SK-N-MC (cell line): ENCODE results near the gene PRF1.

ENCODE experiments used
- DNase-seq: peaks from one replicate; pipeline ENCODE4 v3.0.0-alpha.2; 2011; ENCODE audit warnings: low read depth, low spot score
- H3K27ac ChIP-seq: fragments of 200-600 bp; sonication (generic); 2 replicates; pipeline ENCODE4 v1.5.1; 2016; ENCODE audit warnings: mixed run types
- H3K36me3 ChIP-seq: fragments of 200-600 bp; sonication (generic); 2 replicates; pipeline ENCODE4 v1.6.1; 2017; ENCODE audit warnings: antibody characterized with exemption, low read length, mixed read lengths; ENCODE audit not compliant: insufficient read depth
- H3K4me3 ChIP-seq: fragments of 200-600 bp; sonication (generic); 2 replicates; pipeline ENCODE4 v1.5.1; 2016
- H3K9ac ChIP-seq: fragments of 200-600 bp; sonication (generic); 2 replicates; pipeline ENCODE4 v1.8.0; 2017; ENCODE audit warnings: mixed run types, mixed read lengths; ENCODE audit not compliant: insufficient read length
- H3K9me3 ChIP-seq: fragments of 200-600 bp; sonication (generic); 2 replicates; pipeline ENCODE4 v1.6.1; 2017; ENCODE audit warnings: low read depth, mild to moderate bottlenecking, antibody characterized with exemption, low read length, moderate library complexity, mixed read lengths
- EZH2 ChIP-seq: fragments of 200-600 bp; sonication (generic); IDR thresholded peaks from one replicate; pipeline ENCODE4 v1.6.1; 2017; ENCODE audit warnings: antibody characterized with exemption
- FOXP2 ChIP-seq: optimal IDR thresholded peaks from 2 replicates; pipeline ENCODE3; 2011; ENCODE audit warnings: mild to moderate bottlenecking, moderate library complexity; ENCODE audit not compliant: insufficient read depth; ENCODE audit errors: extremely low read length, control extremely low read depth
- POLR2AphosphoS5 ChIP-seq: IDR thresholded peaks from 2 replicates; pipeline ENCODE4 v1.6.1; 2012; ENCODE audit warnings: mild to moderate bottlenecking, low read depth, low read length, borderline replicate concordance

Gene PRF1

DNA sequence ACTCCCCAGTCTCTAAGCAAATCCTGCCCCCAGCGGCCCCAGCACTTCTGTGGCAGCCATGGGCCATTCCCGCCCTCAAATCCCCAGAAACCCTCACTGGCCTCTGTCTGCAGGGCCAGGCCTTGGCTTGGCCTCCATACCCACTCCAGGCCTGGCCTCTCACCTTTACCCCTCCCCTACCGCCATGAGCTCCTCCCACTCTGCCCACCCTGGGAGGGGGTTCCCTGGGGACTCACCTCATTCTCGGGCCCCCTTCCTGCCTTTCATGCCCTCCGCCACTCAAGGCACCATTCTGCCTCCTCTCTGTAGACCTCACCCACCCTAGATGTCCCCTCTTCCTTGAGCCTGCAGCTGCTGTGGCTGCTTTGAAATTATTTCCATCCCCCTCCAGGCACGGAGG is 41.0 kb downstream of the PRF1 start:
- no peaks in the 10 kb centered on the region for H3K36me3 ChIP-seq
- H3K9me3 ChIP-seq: no peaks in the 10 kb centered on the region
- H3K27ac ChIP-seq: no peak overlapping the region
- no peak for TF ChIP-seq EZH2
- TF ChIP-seq FOXP2: no peak
- no peak for TF ChIP-seq POLR2AphosphoS5
- no peak for DNase-seq
- H3K4me3 ChIP-seq: no peak overlapping the region
- H3K9ac ChIP-seq: no peak overlapping the region

DNA sequence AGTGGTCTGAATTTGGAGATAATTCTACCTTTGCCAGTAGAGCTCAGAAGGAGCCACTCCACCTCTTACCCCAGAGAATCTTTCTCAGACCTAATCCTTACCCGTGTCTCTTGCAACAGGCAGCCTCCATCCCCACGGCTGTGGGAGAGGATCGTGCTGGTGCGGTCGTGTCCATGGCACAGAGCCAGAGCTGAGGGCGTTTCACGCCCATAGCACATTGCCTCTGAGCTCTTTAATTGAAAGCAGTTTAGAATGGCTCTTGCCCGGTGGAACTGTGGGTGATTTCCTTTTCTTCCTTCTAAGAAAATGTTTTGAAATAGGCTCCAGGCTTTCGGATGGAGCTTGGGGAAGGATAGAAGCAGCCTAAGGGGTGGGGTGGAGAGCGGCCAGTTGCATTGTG is 41.5 kb downstream of the PRF1 start:
- no peak overlapping the region for H3K27ac ChIP-seq
- no peak for DNase-seq
- H3K9ac ChIP-seq: no peak overlapping the region
- TF ChIP-seq EZH2: no peak
- TF ChIP-seq POLR2AphosphoS5: no peak
- TF ChIP-seq FOXP2: no peak
- H3K4me3 ChIP-seq: no peak overlapping the region
- H3K9me3 ChIP-seq: no peaks in the 10 kb centered on the region
- H3K36me3 ChIP-seq: no peaks in the 10 kb centered on the region

- Histone ChIP-seq H3K27ac (no peak overlapping the region), H3K9ac (no peak overlapping the region), H3K4me3 (no peak overlapping the region), H3K36me3 (no peaks in the 10 kb centered on the region), H3K9me3 (no peaks in the 10 kb centered on the region)
- no peak for DNase-seq
- TF ChIP-seq FOXP2 (no peak), EZH2 (no peak), POLR2AphosphoS5 (no peak)
Measured at GRCh38 chr10:70560511-70560941, 42.0 kb downstream of the PRF1 start.

GRCh38 chr10:70559861-70560260 is 42.7 kb downstream of the PRF1 start:
- H3K36me3 ChIP-seq: no peaks in the 10 kb centered on the region
- no peak overlapping the region for H3K4me3 ChIP-seq
- H3K27ac ChIP-seq: no peak overlapping the region
- H3K9me3 ChIP-seq: no peaks in the 10 kb centered on the region
- no peak for DNase-seq
- H3K9ac ChIP-seq: no peak overlapping the region
- TF ChIP-seq FOXP2 (no peak), EZH2 (no peak), POLR2AphosphoS5 (no peak)

DNA sequence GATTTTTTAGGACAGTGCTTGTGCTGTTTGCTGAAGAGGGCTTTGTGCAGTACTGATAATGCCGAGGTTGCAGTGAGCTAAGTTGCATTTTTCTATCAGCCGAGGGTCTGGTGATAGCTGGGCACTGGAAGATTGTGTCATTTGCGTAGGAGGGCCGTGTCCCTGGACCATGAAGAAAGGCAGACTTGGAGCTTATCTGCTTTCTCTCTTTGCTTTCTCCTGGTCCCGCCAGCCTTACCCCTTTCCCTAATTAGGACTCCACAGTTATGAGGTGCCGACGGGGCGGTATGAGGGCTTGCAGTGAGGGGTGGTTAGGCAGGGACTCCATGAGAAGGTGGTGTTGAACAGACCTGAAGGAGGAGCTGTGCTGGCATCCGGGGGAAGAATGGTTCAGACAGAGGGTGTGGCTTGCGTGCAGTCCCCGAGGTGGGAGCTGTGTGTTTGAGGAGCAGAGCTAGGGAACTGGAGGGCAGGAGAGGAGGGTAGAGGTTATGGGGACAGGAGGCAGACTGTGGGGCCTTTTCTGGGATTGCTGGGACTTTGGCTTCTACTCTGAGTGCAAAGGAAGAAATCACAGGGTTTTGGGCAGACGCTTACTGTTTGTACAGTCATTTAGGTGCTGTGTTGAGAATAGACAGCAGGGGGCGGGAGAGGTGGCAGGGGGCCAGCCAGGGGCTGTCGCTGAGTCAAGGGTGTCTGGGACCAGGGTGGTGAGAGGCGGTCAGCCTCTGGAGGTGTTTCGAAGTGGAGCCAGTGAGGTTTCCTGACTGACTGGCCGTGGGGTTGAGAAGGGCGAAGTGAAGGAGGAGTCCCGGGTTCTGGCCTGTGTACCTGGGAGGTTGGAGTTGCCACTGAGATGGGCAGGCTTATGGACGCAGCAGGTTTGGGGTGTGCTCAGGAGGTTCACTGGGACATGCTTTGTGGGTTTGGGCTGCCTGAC is 43.4 kb downstream of the PRF1 start:
- no peaks in the 10 kb centered on the region for H3K36me3 ChIP-seq
- no peak overlapping the region for H3K27ac ChIP-seq
- H3K9ac ChIP-seq: no peak overlapping the region
- H3K9me3 ChIP-seq: no peaks in the 10 kb centered on the region
- TF ChIP-seq EZH2 (no peak), FOXP2 (no peak), POLR2AphosphoS5 (no peak)
- no peak overlapping the region for H3K4me3 ChIP-seq
- no peak for DNase-seq

DNA sequence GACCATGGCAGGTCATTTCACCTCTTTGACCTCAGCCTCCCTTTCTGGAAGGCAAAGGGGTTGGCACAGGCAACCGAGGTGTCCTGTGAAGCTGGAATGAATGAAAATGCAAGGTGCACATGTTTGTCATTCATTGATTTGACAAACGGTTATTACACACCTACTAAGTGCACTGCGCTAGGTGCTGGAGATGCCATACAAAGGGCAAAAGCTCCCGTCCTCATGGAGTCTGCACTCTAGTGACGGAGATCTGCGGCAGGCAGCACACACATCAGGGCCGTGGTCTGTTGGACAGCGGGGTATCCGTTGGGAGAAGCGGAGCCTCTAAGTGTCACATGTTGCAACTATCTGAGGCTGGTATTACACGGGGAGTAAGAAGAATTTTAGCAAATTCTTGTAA is 44.2 kb downstream of the PRF1 start:
- Histone ChIP-seq H3K4me3 (no peak overlapping the region), H3K9me3 (no peaks in the 10 kb centered on the region), H3K9ac (no peak overlapping the region), H3K36me3 (no peaks in the 10 kb centered on the region), H3K27ac (no peak overlapping the region)
- DNase-seq: no peak
- no peak for TF ChIP-seq POLR2AphosphoS5
- TF ChIP-seq EZH2: no peak
- TF ChIP-seq FOXP2: no peak

GRCh38 chr10:70557876-70558275 is 44.7 kb downstream of the PRF1 start:
- Histone ChIP-seq H3K9me3 (no peaks in the 10 kb centered on the region), H3K27ac (no peak overlapping the region), H3K9ac (no peak overlapping the region), H3K4me3 (no peak overlapping the region), H3K36me3 (no peaks in the 10 kb centered on the region)
- DNase-seq: no peak
- no peak for TF ChIP-seq EZH2
- TF ChIP-seq POLR2AphosphoS5: no peak
- no peak for TF ChIP-seq FOXP2

DNA sequence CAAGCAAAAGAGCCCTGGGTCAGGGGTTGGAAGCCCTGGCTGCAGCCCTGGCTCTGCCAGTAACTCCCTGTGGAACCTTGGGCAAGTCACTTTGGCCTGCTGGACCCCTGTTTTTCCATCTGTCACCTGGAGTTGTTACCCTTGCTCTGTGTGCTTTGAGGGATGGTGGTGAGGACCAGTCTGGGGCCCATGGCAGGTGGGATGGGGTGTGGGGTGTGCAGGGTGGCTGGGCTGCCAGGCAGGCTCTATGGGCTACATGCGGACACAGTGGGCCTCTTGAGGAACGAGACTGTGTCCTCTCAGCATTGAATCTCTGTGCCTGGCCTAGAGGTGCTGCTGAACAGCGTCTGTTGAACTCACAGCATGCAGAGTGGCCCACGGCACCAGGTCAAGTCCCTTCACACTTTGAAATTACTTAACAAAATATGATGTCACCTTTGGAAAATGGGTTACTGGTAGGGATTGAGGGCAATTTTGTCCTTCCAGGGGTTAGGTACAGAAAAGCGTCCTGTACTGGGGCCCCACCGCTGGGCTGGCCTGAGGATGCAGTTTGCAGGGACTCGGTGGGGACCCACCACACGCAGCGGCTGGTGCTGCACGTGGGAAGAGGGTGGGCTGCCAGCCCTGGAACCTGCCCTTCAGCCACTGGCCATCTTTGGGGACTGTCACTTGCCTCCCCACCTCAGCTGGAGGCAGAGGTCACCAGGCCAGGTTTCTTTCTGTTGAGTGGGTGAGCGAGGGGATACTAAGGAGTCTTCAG is 45.3 kb downstream of the PRF1 start:
- no peaks in the 10 kb centered on the region for H3K9me3 ChIP-seq
- H3K9ac ChIP-seq: no peak overlapping the region
- DNase-seq: no peak
- TF ChIP-seq POLR2AphosphoS5: no peak
- no peak for TF ChIP-seq EZH2
- no peak for TF ChIP-seq FOXP2
- H3K36me3 ChIP-seq: no peaks in the 10 kb centered on the region
- H3K27ac ChIP-seq: no peak overlapping the region
- H3K4me3 ChIP-seq: no peak overlapping the region

DNA sequence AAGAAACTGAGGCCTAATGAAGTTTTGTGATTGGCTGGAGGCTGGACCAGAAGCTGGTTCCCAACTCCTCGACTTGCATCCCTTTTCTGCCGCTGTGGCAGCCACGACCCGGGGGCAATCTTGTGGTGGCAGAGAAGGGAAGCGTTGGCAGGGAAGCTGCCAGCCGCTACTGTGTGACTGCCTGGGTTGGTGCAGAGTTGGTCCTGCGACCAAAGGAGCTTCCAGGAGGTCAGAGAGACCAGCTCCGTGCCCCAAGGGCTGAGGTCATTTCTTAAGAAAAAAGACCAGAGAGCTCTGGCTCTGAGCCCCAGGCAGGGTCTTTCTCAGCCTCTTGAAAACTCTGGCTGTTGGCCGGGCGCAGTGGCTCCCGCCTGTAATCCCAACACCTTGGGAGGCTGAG is 47.2 kb downstream of the PRF1 start:
- no peak for DNase-seq
- TF ChIP-seq EZH2 (no peak), POLR2AphosphoS5 (no peak), FOXP2 (no peak)

More for the DNA sequence above, 47.2 kb downstream of the PRF1 start:
- Histone ChIP-seq H3K36me3 (no peaks in the 10 kb centered on the region), H3K27ac (no peak overlapping the region), H3K9me3 (no peaks in the 10 kb centered on the region), H3K9ac (no peak overlapping the region), H3K4me3 (no peak overlapping the region)
